ENCODE data around the gene TBC1D10B.

TBC1D10B gene

GRCh38 chr16:30382111-30382881 is 12.0 kb upstream of the TBC1D10B start, which contains the start of gene SEPTIN1:
TSS of gene SEPTIN1 (minus strand) at chr16:30382561. CDS start at chr16:30382542, 19 bp downstream.
- Histone ChIP-seq H3K4me2 (ENCODE audit: low read depth, low read length, poor library complexity, severe bottlenecking) (peak within 1 kb of the TSS; percentile 88), H3K9me3 (ENCODE audit: insufficient read depth, low read depth, low read length) (no peaks in the 10 kb centered on the region), H4K20me1 (ENCODE audit: insufficient read depth, low read length, poor library complexity, severe bottlenecking) (peaks cover 13% of the 10 kb centered on the region), H3K9ac (ENCODE audit: low read depth, low read length, poor library complexity, severe bottlenecking) (peak within 1 kb of the TSS; percentile 85), H2AFZ (ENCODE audit: low read length) (peak within 1 kb of the TSS; percentile 89), H3K9me2 (replicated peaks; ENCODE audit: low read depth, low read length) (no peaks in the 10 kb centered on the region), H3K36me3 (ENCODE audit: insufficient read depth, low read length) (no peaks in the 10 kb centered on the region), H3K79me2 (ENCODE audit: insufficient read depth, low read length) (peaks cover 40% of the 10 kb centered on the region), H3K27me3 (ENCODE audit: insufficient read depth, low read length, poor library complexity, severe bottlenecking) (no peaks in the 10 kb centered on the region), H3F3A (ENCODE audit: low read depth) (peaks cover 9% of the 10 kb centered on the region), H3K4me3 (ENCODE audit: low read length, poor library complexity, severe bottlenecking) (peak within 1 kb of the TSS; percentile 94), H3K4me1 (ENCODE audit: insufficient read depth, low read length, poor library complexity, severe bottlenecking) (peaks cover 50% of the 10 kb centered on the region)
- no peak for TF ChIP-seq EZH2phosphoT487 (IDR thresholded peaks at IDR 0.05; ENCODE audit: borderline replicate concordance)

DNA sequence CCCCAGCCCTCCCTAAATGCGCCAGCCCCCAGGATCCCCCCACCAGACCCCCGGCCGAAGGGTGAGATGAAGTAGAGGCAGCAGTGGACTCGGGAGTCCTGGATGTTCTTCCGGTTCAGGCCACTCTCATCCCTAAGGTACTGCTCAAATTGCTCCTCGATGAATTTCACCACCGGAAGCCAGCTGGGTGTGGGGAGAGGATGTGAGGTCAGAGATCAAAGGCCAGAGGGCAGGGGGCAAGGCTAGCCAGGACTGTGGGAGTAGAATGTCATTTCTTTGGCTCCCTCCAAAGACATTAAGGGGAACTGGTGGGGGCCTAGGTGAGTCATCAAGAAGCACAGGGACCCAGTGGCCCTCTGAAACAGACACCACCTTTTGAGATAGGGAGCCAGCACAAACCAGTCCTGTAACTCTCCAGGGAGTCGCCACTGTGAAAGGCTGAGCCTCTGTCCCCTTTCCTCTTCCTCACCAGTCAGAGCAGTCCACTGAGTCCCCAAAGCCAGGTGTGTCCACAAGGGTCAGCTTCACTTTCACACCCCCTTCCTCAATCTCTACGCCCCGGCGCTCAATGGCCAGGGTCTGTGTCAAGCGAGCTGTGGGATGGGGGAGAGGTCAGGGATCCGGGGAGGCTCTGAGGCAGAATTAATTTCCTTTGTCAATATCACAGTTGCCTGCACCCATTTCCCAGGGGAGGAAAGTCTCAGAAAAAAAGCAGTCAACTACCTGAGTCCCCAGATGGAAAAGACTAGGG is 11.2 kb upstream of the TBC1D10B start:
- Histone ChIP-seq H3K9me2 (replicated peaks; ENCODE audit: low read depth, low read length) (no peaks in the 10 kb centered on the region), H3K4me2 (ENCODE audit: low read depth, low read length, poor library complexity, severe bottlenecking) (peak overlapping the region; percentile 88), H3K4me1 (ENCODE audit: insufficient read depth, low read length, poor library complexity, severe bottlenecking) (peaks cover 58% of the 10 kb centered on the region), H3K79me2 (ENCODE audit: insufficient read depth, low read length) (peaks cover 40% of the 10 kb centered on the region), H4K20me1 (ENCODE audit: insufficient read depth, low read length, poor library complexity, severe bottlenecking) (peaks cover 13% of the 10 kb centered on the region), H3K27me3 (ENCODE audit: insufficient read depth, low read length, poor library complexity, severe bottlenecking) (no peaks in the 10 kb centered on the region), H3K4me3 (ENCODE audit: low read length, poor library complexity, severe bottlenecking) (peak overlapping the region; percentile 94), H2AFZ (ENCODE audit: low read length) (no peak overlapping the region), H3K9me3 (ENCODE audit: insufficient read depth, low read depth, low read length) (no peaks in the 10 kb centered on the region), H3K36me3 (ENCODE audit: insufficient read depth, low read length) (no peaks in the 10 kb centered on the region), H3F3A (ENCODE audit: low read depth) (peaks cover 16% of the 10 kb centered on the region), H3K9ac (ENCODE audit: low read depth, low read length, poor library complexity, severe bottlenecking) (peak overlapping the region; percentile 85)
- no peak for TF ChIP-seq CTCF (conservative IDR thresholded peaks at IDR 0.05; ENCODE audit: low read length)
- no peak for TF ChIP-seq EZH2phosphoT487 (IDR thresholded peaks at IDR 0.05; ENCODE audit: borderline replicate concordance)

- Histone ChIP-seq H3K36me3 (ENCODE audit: insufficient read depth, low read length) (no peaks in the 10 kb centered on the region), H3K79me2 (ENCODE audit: insufficient read depth, low read length) (peaks cover 46% of the 10 kb centered on the region), H3K9ac (ENCODE audit: low read depth, low read length, poor library complexity, severe bottlenecking) (peak overlapping the region; percentile 85), H3K4me2 (ENCODE audit: low read depth, low read length, poor library complexity, severe bottlenecking) (peak overlapping the region; percentile 88), H3F3A (ENCODE audit: low read depth) (peaks cover 16% of the 10 kb centered on the region), H2AFZ (ENCODE audit: low read length) (no peak overlapping the region), H3K9me2 (replicated peaks; ENCODE audit: low read depth, low read length) (no peaks in the 10 kb centered on the region), H3K4me3 (ENCODE audit: low read length, poor library complexity, severe bottlenecking) (peak overlapping the region; percentile 94), H3K4me1 (ENCODE audit: insufficient read depth, low read length, poor library complexity, severe bottlenecking) (peaks cover 61% of the 10 kb centered on the region), H3K27me3 (ENCODE audit: insufficient read depth, low read length, poor library complexity, severe bottlenecking) (no peaks in the 10 kb centered on the region), H3K9me3 (ENCODE audit: insufficient read depth, low read depth, low read length) (no peaks in the 10 kb centered on the region), H4K20me1 (ENCODE audit: insufficient read depth, low read length, poor library complexity, severe bottlenecking) (peaks cover 13% of the 10 kb centered on the region)
- TF ChIP-seq EZH2phosphoT487 (IDR thresholded peaks at IDR 0.05; ENCODE audit: borderline replicate concordance) (no peak), CTCF (conservative IDR thresholded peaks at IDR 0.05; ENCODE audit: low read length) (no peak)
These were observed 10.5 kb upstream of the TBC1D10B start for GRCh38 chr16:30380803-30381208.
